CD4-positive, alpha-beta T cell treated with Interleukin-1 beta for 1 hour (primary cell): ENCODE data around the gene PPIL6.

ENCODE experiments used
- DNase-seq, 2 donors: peaks; one replicate each; pipeline ENCODE4 v3.0.0-alpha.2; 2020 to 2022

PPIL6 gene

GRCh38 chr6:109360281-109360680 is 80.1 kb downstream of the PPIL6 start:
- DNase-seq = no peak

GRCh38 chr6:109359248-109359647 is 81.2 kb downstream of the PPIL6 start:
- DNase-seq = no peak

GRCh38 chr6:109358204-109358603 is 82.2 kb downstream of the PPIL6 start:
- no peak for DNase-seq

DNA sequence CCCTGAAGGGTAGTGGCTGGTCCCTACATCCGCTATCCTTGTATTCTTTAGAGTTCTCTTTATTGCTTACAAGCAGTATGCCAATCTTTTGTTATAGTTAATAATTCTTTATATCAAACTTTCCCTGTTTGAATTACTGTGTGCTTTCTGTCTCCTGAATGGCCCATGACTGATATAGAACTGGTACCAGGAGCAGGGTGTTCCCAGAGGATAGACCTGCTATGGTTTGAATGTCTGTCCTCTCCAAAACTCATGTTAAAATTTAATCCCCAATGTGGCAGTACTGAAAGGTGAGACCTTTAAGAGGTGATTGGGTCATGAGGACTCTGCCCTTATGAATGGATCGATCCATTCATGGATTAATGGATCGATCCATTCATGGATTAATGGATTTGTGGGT is 84.2 kb downstream of the PPIL6 start:
- DNase-seq = no peak

GRCh38 chr6:109351231-109352130 is 88.9 kb downstream of the PPIL6 start:
- no peak for DNase-seq

GRCh38 chr6:109349419-109349987 is 90.9 kb downstream of the PPIL6 start:
- no peak for DNase-seq

- no peak for DNase-seq
Measured at GRCh38 chr6:109348226-109348625, 92.2 kb downstream of the PPIL6 start.

- DNase-seq = no peak
Measured at GRCh38 chr6:109347779-109348178, 92.6 kb downstream of the PPIL6 start.

- no peak for DNase-seq
Measured at GRCh38 chr6:109345986-109346385, 94.4 kb downstream of the PPIL6 start.

- no peak for DNase-seq
Measured at GRCh38 chr6:109344226-109344625, 96.2 kb downstream of the PPIL6 start.

GRCh38 chr6:109343518-109343917 is 96.9 kb downstream of the PPIL6 start:
- DNase-seq = no peak

GRCh38 chr6:109342911-109343310 is 97.5 kb downstream of the PPIL6 start:
- DNase-seq = no peak

GRCh38 chr6:109342506-109342905 is 97.9 kb downstream of the PPIL6 start:
- no peak for DNase-seq

GRCh38 chr6:109340811-109341210 is 99.6 kb downstream of the PPIL6 start:
- DNase-seq = no peak
